GM12878 (cell line): ENCODE results near the gene CAMK2D. TPM values are rescaled to one million over a fixed set of nuclear protein-coding genes. Genes with fewer than 3 reads are reported as not detected.

ENCODE experiments used
- ASH2L ChIP-seq: fragments of 300-600, 200-600 bp; sonication (generic); IDR thresholded peaks from 2 replicates; pipeline ENCODE4 v1.6.1; 2017; ENCODE audit warnings: low read depth, mild to moderate bottlenecking, borderline replicate concordance
- DPF2 ChIP-seq: fragments of 450-650 bp; IDR thresholded peaks from 2 replicates; pipeline ENCODE4 v1.6.1; 2017; ENCODE audit warnings: mild to moderate bottlenecking
- EP300 ChIP-seq, 2 experiments: fragments of 150-350 bp in 1 of 2; IDR thresholded peaks; 2 replicates each; pipeline ENCODE4 v1.6.1; 2011 to 2012; ENCODE audit warnings: low read depth in 2 of 2, low read length in 2 of 2, borderline replicate concordance in 1 of 2, improper control_type of control experiment in 1 of 2, inconsistent platforms in 1 of 2; ENCODE audit not compliant: control insufficient read depth in 1 of 2
- MEF2A ChIP-seq: IDR thresholded peaks from 2 replicates; pipeline ENCODE4 v1.6.1; 2011; ENCODE audit warnings: low read depth, mild to moderate bottlenecking, low read length, moderate library complexity; ENCODE audit not compliant: insufficient read depth
- NFIC ChIP-seq: IDR thresholded peaks from 2 replicates; pipeline ENCODE4 v1.6.1; 2012; ENCODE audit warnings: low read depth, mild to moderate bottlenecking, inconsistent platforms, low read length, moderate library complexity
- PAX5 ChIP-seq: IDR thresholded peaks from 2 replicates; pipeline ENCODE4 v1.6.1; 2011; ENCODE audit warnings: low read depth, low read length, borderline replicate concordance
- POU2F2 ChIP-seq: IDR thresholded peaks from 3 replicates; pipeline ENCODE4 v1.6.1; 2011; ENCODE audit warnings: low read depth, mild to moderate bottlenecking, low read length, borderline replicate concordance
- SIN3A ChIP-seq: IDR thresholded peaks from 2 replicates; pipeline ENCODE4 v1.6.1; 2012; ENCODE audit warnings: low read depth, low read length, improper control_type of control experiment
- WRNIP1 ChIP-seq: IDR thresholded peaks from 2 replicates; pipeline ENCODE4 v1.6.1; 2011; ENCODE audit warnings: low read depth, low read length, improper control_type of control experiment, borderline replicate concordance
- polyA plus RNA-seq, 11 experiments: library from polyadenylated mRNA; depleted of rRNA in 4 of 11; unstranded in 6 of 11; stranded (reverse) in 5 of 11; fragments of >200 nt; fragmentation: Nextera tagmentation in 4 of 11; fragmentation: Illumina TruSeq in 1 of 11; extraction: Ambion mirVana in 4 of 11; extraction: Trizol in 1 of 11; gene quantifications; 1 replicate in 1 of 11; 2 replicates in 10 of 11; pipeline versions ENCODE4 v1.2.1 to v1.2.3, GENCODE V29; 2011 to 2016; ENCODE audit warnings: inconsistent platforms in 2 of 11, missing spikeins in 2 of 11, low read depth in 1 of 11
- total RNA-seq, 4 experiments: library from RNA; depleted of rRNA in 3 of 4; stranded (reverse); fragments of >200 nt in 3 of 4; fragmentation: Illumina TruSeq in 1 of 4; extraction: Trizol in 1 of 4; gene quantifications; 2 replicates each; pipeline versions ENCODE4 v1.2.1 to v1.2.3, GENCODE V29; 2013 to 2021
- TF ChIP-seq, protein P1 (sequence below): IDR thresholded peaks from 2 replicates; pipeline ENCODE4 v1.6.1; 2012; ENCODE audit warnings: improper control_type of control experiment, low read depth, low read length; ENCODE audit not compliant: insufficient replicate concordance
- TF ChIP-seq, protein P2 (sequence below): fragments of 450-650 bp; IDR thresholded peaks from 2 replicates; pipeline ENCODE4 v1.6.1; 2016; ENCODE audit warnings: mild to moderate bottlenecking
- TF ChIP-seq, protein P3 (sequence below): IDR thresholded peaks from 2 replicates; pipeline ENCODE4 v1.6.1; 2011; ENCODE audit warnings: mild to moderate bottlenecking, low read depth, low read length, moderate library complexity; ENCODE audit not compliant: insufficient replicate concordance
- TF ChIP-seq, protein P4 (sequence below): fragments of 450-650 bp; IDR thresholded peaks from 2 replicates; pipeline ENCODE4 v1.6.1; 2017; ENCODE audit warnings: low read depth, mild to moderate bottlenecking, moderate library complexity
- TF ChIP-seq, protein P5 (sequence below): fragments of 450-650 bp; IDR thresholded peaks from 2 replicates; pipeline ENCODE4 v1.6.1; 2017; ENCODE audit warnings: mild to moderate bottlenecking, low read depth, inconsistent platforms; ENCODE audit not compliant: poor library complexity, severe bottlenecking

Gene CAMK2D
- total and polyA plus RNA-seq, 10 of the 15 experiments (the other 5 are each of a cell fraction or from before 2014, with no cell fraction given): 6.9 to 88.5 (median 12.9) TPM

DNA sequence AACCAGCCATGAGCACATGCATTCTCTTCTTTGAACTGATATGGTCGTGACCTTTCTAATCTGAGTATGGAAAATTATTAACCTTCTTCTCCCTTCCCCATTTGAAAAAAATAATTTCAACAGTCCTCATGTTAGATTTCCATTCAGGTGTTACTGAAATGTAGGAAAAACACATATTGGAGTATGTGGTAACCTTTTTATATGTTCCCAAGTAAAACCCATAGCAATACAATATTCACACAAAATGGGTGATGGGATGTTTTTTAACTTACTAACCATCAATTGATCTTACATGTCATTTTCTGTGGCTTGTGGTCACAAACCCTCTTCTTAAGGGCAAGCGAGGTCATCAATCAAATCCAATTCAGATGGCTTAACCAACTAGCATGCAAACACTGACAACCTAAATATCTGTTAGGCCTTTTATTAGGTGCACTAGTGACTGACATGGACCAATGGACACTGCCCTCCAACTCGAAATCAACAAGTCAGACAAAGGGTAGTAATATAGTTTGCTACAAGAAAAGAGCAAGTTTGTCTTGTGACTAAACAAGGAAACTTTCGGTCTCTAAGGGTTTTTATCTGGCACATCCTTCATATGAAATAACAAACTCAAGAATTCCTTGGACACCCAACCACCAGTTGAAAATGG is 74.3 kb downstream of the CAMK2D start (continued):
- TF ChIP-seq, protein P1, sequence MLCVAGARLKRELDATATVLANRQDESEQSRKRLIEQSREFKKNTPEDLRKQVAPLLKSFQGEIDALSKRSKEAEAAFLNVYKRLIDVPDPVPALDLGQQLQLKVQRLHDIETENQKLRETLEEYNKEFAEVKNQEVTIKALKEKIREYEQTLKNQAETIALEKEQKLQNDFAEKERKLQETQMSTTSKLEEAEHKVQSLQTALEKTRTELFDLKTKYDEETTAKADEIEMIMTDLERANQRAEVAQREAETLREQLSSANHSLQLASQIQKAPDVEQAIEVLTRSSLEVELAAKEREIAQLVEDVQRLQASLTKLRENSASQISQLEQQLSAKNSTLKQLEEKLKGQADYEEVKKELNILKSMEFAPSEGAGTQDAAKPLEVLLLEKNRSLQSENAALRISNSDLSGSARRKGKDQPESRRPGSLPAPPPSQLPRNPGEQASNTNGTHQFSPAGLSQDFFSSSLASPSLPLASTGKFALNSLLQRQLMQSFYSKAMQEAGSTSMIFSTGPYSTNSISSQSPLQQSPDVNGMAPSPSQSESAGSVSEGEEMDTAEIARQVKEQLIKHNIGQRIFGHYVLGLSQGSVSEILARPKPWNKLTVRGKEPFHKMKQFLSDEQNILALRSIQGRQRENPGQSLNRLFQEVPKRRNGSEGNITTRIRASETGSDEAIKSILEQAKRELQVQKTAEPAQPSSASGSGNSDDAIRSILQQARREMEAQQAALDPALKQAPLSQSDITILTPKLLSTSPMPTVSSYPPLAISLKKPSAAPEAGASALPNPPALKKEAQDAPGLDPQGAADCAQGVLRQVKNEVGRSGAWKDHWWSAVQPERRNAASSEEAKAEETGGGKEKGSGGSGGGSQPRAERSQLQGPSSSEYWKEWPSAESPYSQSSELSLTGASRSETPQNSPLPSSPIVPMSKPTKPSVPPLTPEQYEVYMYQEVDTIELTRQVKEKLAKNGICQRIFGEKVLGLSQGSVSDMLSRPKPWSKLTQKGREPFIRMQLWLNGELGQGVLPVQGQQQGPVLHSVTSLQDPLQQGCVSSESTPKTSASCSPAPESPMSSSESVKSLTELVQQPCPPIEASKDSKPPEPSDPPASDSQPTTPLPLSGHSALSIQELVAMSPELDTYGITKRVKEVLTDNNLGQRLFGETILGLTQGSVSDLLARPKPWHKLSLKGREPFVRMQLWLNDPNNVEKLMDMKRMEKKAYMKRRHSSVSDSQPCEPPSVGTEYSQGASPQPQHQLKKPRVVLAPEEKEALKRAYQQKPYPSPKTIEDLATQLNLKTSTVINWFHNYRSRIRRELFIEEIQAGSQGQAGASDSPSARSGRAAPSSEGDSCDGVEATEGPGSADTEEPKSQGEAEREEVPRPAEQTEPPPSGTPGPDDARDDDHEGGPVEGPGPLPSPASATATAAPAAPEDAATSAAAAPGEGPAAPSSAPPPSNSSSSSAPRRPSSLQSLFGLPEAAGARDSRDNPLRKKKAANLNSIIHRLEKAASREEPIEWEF: peak; percentile 87
- TF ChIP-seq, protein P2, sequence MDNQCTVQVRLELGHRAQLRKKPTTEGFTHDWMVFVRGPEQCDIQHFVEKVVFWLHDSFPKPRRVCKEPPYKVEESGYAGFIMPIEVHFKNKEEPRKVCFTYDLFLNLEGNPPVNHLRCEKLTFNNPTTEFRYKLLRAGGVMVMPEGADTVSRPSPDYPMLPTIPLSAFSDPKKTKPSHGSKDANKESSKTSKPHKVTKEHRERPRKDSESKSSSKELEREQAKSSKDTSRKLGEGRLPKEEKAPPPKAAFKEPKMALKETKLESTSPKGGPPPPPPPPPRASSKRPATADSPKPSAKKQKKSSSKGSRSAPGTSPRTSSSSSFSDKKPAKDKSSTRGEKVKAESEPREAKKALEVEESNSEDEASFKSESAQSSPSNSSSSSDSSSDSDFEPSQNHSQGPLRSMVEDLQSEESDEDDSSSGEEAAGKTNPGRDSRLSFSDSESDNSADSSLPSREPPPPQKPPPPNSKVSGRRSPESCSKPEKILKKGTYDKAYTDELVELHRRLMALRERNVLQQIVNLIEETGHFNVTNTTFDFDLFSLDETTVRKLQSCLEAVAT: peak; percentile 93
- TF ChIP-seq DPF2 (peak; percentile 88), MEF2A (no peak), POU2F2 (no peak), PAX5 (peak; percentile 43; the same call in 1 of the 2 replicates), EP300 (IDR thresholded peaks at IDR 0.05; ENCODE audit: borderline replicate concordance in 1 of 2, control insufficient read depth in 1 of 2, low read depth in 2 of 2, low read length in 2 of 2) (peak; percentile 65 to 73; a peak in 2 of 4 replicates), SIN3A (no peak), NFIC (peak; percentile 37; the same call in 1 of the 2 replicates), WRNIP1 (no peak), ASH2L (no peak)
- TF ChIP-seq, protein P3, sequence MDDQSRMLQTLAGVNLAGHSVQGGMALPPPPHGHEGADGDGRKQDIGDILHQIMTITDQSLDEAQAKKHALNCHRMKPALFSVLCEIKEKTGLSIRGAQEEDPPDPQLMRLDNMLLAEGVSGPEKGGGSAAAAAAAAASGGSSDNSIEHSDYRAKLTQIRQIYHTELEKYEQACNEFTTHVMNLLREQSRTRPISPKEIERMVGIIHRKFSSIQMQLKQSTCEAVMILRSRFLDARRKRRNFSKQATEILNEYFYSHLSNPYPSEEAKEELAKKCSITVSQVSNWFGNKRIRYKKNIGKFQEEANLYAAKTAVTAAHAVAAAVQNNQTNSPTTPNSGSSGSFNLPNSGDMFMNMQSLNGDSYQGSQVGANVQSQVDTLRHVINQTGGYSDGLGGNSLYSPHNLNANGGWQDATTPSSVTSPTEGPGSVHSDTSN: peak; percentile 90
- TF ChIP-seq, protein P4, sequence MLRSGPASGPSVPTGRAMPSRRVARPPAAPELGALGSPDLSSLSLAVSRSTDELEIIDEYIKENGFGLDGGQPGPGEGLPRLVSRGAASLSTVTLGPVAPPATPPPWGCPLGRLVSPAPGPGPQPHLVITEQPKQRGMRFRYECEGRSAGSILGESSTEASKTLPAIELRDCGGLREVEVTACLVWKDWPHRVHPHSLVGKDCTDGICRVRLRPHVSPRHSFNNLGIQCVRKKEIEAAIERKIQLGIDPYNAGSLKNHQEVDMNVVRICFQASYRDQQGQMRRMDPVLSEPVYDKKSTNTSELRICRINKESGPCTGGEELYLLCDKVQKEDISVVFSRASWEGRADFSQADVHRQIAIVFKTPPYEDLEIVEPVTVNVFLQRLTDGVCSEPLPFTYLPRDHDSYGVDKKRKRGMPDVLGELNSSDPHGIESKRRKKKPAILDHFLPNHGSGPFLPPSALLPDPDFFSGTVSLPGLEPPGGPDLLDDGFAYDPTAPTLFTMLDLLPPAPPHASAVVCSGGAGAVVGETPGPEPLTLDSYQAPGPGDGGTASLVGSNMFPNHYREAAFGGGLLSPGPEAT: peak; percentile 29; the same call in 1 of the 2 replicates
- TF ChIP-seq, protein P5, sequence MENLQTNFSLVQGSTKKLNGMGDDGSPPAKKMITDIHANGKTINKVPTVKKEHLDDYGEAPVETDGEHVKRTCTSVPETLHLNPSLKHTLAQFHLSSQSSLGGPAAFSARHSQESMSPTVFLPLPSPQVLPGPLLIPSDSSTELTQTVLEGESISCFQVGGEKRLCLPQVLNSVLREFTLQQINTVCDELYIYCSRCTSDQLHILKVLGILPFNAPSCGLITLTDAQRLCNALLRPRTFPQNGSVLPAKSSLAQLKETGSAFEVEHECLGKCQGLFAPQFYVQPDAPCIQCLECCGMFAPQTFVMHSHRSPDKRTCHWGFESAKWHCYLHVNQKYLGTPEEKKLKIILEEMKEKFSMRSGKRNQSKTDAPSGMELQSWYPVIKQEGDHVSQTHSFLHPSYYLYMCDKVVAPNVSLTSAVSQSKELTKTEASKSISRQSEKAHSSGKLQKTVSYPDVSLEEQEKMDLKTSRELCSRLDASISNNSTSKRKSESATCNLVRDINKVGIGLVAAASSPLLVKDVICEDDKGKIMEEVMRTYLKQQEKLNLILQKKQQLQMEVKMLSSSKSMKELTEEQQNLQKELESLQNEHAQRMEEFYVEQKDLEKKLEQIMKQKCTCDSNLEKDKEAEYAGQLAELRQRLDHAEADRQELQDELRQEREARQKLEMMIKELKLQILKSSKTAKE: peak; percentile 35
